GM12865 (cell line): ENCODE results near the gene ARHGAP6.

Source experiments
- DNase-seq: peaks from one replicate; pipeline ENCODE4 v3.0.0; 2010; ENCODE audit warnings: low read depth
- H3K4me3 ChIP-seq: 2 replicates; pipeline ENCODE4 v1.5.1; 2011; ENCODE audit warnings: mild to moderate bottlenecking, low read depth, low read length, control low read depth
- CTCF ChIP-seq: IDR thresholded peaks from 2 replicates; pipeline ENCODE4 v1.5.1; 2011; ENCODE audit warnings: low read length, control low read depth, low read depth, inconsistent platforms; ENCODE audit not compliant: insufficient read depth; ENCODE audit errors: missing control alignments

The ARHGAP6 gene

GRCh38 chrX:11290416-11291102 lies 375.2 kb downstream of the ARHGAP6 start:
- TF ChIP-seq CTCF = no peak
- H3K4me3 ChIP-seq = no peak overlapping the region
- DNase-seq = peak; percentile 57

DNA sequence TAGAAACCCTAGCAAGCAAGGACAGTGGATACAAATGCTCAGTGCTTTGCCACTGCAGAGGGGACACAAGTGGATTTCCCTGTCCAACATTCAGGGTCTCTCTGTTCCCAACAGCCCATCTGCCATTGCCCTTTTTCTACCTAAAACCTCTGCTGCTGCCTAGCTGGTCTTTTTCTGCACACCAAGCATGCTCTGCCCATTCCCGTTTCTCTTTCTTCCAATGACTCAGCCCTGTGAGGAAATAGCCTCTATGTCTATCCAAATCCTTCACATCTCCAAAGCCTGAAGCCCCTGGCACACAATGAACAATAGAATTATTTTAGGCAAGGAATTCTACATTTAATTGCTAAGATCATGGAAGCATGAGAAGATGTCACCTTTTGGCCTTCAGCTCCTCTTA lies 378.2 kb downstream of the ARHGAP6 start:
- DNase-seq = no peak
- H3K4me3 ChIP-seq = no peak overlapping the region
- no peak for TF ChIP-seq CTCF

DNA sequence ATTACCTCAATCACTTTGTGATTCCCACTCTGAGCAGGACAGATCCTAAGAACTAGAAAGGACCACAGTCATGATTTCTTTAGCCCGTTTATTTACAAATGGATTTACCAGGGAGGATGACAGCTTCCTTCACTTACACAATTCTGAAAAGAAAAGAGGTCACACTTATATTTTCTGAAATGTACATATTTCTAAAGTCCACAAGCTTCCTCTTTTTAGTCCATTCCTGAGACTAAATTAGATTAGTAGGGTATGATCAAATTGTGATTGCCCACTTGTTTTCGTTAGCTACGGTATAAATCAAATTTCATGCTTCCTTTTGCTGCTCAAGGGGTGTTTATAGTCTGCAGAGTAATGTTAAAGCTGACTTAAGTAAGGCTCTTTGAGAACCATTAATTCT lies 380.1 kb downstream of the ARHGAP6 start:
- TF ChIP-seq CTCF = no peak
- no peak for DNase-seq

GRCh38 chrX:11282043-11282442 lies 383.7 kb downstream of the ARHGAP6 start:
- no peak for TF ChIP-seq CTCF
- no peak for DNase-seq
- H3K4me3 ChIP-seq = no peak overlapping the region

More for the DNA sequence above, 380.1 kb downstream of the ARHGAP6 start:
- no peak overlapping the region for H3K4me3 ChIP-seq

DNA sequence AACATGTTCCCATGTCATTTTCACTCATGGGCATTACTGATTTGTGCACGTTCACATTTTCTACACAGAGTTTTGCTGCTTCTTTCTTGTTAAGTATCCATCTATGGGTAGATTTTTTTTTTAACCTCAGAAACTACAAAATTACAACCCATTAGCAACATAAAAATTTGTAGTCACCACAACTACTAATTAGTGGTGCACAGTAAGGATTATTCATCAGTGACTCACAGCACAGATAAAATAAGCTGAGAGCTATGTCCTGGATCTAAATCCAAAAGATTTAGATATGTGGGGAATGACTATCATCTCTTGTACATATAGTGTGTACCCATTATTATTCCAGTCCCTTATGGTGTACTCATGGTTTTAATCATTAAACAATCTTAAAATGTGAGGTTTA lies 392.2 kb downstream of the ARHGAP6 start:
- H3K4me3 ChIP-seq = no peak overlapping the region
- TF ChIP-seq CTCF = no peak
- no peak for DNase-seq

- TF ChIP-seq CTCF = no peak
- H3K4me3 ChIP-seq = no peak overlapping the region
- no peak for DNase-seq
Measured at GRCh38 chrX:11272863-11273262, 392.9 kb downstream of the ARHGAP6 start.

- no peak for DNase-seq
- H3K4me3 ChIP-seq = no peak overlapping the region
- no peak for TF ChIP-seq CTCF
Measured at GRCh38 chrX:11272290-11272689, 393.4 kb downstream of the ARHGAP6 start.
